Parathyroid adenoma (tissue), 2 donors: ENCODE measurements around the gene RPS6KA2.

ENCODE experiments used
- H2AFZ ChIP-seq: fragments of 300-600 bp; sonication (generic); one replicate; pipeline ENCODE4 v1.7.0; 2017; ENCODE audit warnings: antibody characterized with exemption, mild to moderate bottlenecking
- H3K27ac ChIP-seq: fragments of 300-600 bp; sonication (generic); one replicate; pipeline ENCODE4 v1.7.0; 2017
- H3K27me3 ChIP-seq: fragments of 300-600 bp; sonication (generic); one replicate; pipeline ENCODE4 v1.7.0; 2017; ENCODE audit warnings: low read length; ENCODE audit not compliant: control insufficient read depth, insufficient read depth
- H3K36me3 ChIP-seq: fragments of 300-600 bp; sonication (generic); one replicate; pipeline ENCODE4 v1.7.0; 2017; ENCODE audit warnings: low read length; ENCODE audit not compliant: control insufficient read depth, insufficient read depth
- H3K4me1 ChIP-seq: fragments of 300-600 bp; sonication (generic); one replicate; pipeline ENCODE4 v1.7.0; 2017; ENCODE audit warnings: control low read depth
- H3K4me2 ChIP-seq: fragments of 300-600 bp; sonication (generic); one replicate; pipeline ENCODE4 v1.7.0; 2017; ENCODE audit warnings: low read length
- H3K4me3 ChIP-seq: fragments of 300-600 bp; sonication (generic); one replicate; pipeline ENCODE4 v1.7.0; 2017; ENCODE audit warnings: low read depth, low read length
- H3K79me2 ChIP-seq: fragments of 300-600 bp; sonication (generic); one replicate; pipeline ENCODE4 v1.7.0; 2017; ENCODE audit warnings: control low read depth
- H3K9ac ChIP-seq: fragments of 300-600 bp; sonication (generic); one replicate; pipeline ENCODE4 v1.7.0; 2017; ENCODE audit warnings: mild to moderate bottlenecking
- H3K9me3 ChIP-seq: fragments of 300-600 bp; sonication (generic); one replicate; pipeline ENCODE4 v1.7.0; 2017; ENCODE audit warnings: low read length; ENCODE audit not compliant: control insufficient read depth
- TF ChIP-seq, protein P1 (sequence below): fragments of 300-600 bp; sonication (generic); IDR thresholded peaks from one replicate; pipeline ENCODE4 v1.7.0; 2017; ENCODE audit warnings: antibody characterized with exemption, mild to moderate bottlenecking
- donor health status: primary hyperparathyroidism.

RPS6KA2 gene

DNA sequence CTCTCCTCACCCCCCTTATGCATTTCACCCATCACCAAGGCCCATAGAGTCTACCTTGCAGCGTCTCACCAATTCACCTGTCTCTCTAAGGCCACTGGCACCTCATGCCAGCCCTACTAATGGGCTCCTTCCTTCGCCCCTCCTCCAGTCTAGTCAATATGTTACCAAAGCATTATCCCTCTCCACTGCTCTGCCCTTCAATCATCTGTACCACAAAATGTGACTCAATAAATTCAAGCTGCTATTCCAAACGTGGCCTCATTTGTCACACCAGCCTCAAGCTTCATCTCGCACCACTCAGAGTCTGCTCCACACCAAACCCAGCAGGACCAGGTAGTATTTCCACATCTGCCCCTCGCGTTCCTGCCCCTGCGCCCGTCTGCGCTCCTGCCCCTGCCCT is 21.8 kb upstream of the RPS6KA2 start:
- Histone ChIP-seq H3K36me3 (no peaks in the 10 kb centered on the region), H3K9me3 (no peaks in the 10 kb centered on the region), H3K4me2 (no peak overlapping the region), H2AFZ (no peak overlapping the region), H3K27me3 (no peaks in the 10 kb centered on the region), H3K27ac (no peak overlapping the region), H3K4me3 (no peak overlapping the region), H3K4me1 (no peaks in the 10 kb centered on the region), H3K9ac (no peak overlapping the region), H3K79me2 (no peaks in the 10 kb centered on the region)
- TF ChIP-seq, protein P1, sequence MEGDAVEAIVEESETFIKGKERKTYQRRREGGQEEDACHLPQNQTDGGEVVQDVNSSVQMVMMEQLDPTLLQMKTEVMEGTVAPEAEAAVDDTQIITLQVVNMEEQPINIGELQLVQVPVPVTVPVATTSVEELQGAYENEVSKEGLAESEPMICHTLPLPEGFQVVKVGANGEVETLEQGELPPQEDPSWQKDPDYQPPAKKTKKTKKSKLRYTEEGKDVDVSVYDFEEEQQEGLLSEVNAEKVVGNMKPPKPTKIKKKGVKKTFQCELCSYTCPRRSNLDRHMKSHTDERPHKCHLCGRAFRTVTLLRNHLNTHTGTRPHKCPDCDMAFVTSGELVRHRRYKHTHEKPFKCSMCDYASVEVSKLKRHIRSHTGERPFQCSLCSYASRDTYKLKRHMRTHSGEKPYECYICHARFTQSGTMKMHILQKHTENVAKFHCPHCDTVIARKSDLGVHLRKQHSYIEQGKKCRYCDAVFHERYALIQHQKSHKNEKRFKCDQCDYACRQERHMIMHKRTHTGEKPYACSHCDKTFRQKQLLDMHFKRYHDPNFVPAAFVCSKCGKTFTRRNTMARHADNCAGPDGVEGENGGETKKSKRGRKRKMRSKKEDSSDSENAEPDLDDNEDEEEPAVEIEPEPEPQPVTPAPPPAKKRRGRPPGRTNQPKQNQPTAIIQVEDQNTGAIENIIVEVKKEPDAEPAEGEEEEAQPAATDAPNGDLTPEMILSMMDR = no peak

GRCh38 chr6:166647896-166648295 is 20.8 kb upstream of the RPS6KA2 start:
- H3K9me3 ChIP-seq = no peaks in the 10 kb centered on the region
- no peaks in the 10 kb centered on the region for H3K27me3 ChIP-seq
- no peak overlapping the region for H3K4me2 ChIP-seq
- H3K27ac ChIP-seq = no peak overlapping the region
- TF ChIP-seq, protein P1 = no peak
- H3K36me3 ChIP-seq = no peaks in the 10 kb centered on the region
- no peak overlapping the region for H3K9ac ChIP-seq
- no peaks in the 10 kb centered on the region for H3K79me2 ChIP-seq
- H3K4me1 ChIP-seq = no peaks in the 10 kb centered on the region
- H3K4me3 ChIP-seq = no peak overlapping the region
- no peak overlapping the region for H2AFZ ChIP-seq

DNA sequence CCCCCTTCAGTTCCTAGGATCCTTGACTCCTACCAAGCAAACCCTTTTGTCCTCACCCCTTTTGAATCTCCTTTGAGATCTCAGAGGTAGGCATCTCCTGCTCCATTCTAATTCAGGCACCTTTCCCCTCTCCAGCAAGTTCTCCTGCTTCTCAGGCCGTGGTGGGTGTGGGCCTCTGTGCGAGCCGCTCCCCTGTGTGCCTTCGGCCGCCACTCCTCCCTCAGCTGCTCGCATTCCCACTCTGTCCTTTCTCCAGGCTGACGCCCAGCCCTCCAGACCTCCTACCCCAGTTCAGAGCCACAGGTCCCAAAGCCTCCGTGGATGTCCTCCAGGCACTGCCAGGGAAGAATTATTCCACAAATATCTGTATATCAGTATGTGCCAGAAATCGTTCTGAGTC is 19.7 kb upstream of the RPS6KA2 start:
- Histone ChIP-seq H3K4me3 (no peak overlapping the region), H3K4me1 (no peaks in the 10 kb centered on the region), H3K79me2 (no peaks in the 10 kb centered on the region), H3K27me3 (no peaks in the 10 kb centered on the region), H3K36me3 (no peaks in the 10 kb centered on the region), H3K9ac (no peak overlapping the region), H3K27ac (no peak overlapping the region), H3K4me2 (no peak overlapping the region), H3K9me3 (no peaks in the 10 kb centered on the region), H2AFZ (no peak overlapping the region)
- TF ChIP-seq, protein P1 = no peak

DNA sequence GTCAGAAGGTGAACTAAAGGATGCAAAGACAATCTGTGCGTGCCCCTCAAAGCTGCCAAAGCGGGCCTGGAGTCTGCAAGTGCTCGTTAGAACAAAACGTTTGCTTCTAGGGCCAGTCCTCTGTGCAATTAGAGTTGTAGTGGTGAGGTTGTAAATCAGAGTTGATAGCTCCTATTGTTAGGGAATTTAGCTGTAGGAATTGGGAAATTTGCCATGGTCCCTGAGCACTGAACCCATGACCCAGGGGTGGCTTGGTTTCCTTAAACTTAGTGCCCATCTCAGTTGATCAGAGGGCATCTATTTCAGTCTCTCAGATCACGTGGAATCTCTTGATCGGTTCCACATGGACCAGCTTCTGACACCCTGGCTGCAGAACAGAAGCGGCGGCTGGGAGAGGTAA is 18.8 kb upstream of the RPS6KA2 start:
- H3K4me1 ChIP-seq = no peaks in the 10 kb centered on the region
- no peak overlapping the region for H3K27ac ChIP-seq
- H3K4me3 ChIP-seq = no peak overlapping the region
- H3K9me3 ChIP-seq = no peaks in the 10 kb centered on the region
- H3K27me3 ChIP-seq = no peaks in the 10 kb centered on the region
- no peak overlapping the region for H3K4me2 ChIP-seq
- TF ChIP-seq, protein P1 = no peak
- H3K9ac ChIP-seq = no peak overlapping the region
- no peak overlapping the region for H2AFZ ChIP-seq
- H3K79me2 ChIP-seq = no peaks in the 10 kb centered on the region
- no peaks in the 10 kb centered on the region for H3K36me3 ChIP-seq

DNA sequence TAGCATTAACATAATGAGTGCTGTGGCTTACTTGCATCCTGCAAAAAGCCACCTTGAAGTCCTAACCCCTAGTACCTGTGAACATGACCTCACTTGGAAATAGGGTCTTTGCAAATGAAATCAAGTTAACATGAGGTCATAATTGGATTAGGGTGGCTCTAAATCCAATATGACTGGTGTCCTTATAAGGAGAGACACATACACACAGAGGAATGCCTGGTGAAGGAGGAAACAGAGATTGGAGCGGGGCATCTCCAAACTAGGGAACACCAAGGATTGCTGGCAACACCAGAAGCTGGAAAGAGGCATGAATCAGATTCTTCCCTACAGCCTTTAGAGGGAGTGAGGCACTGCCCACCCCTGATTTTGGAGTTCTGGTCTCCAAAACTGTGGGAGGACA is 17.6 kb upstream of the RPS6KA2 start:
- Histone ChIP-seq H3K27ac (no peak overlapping the region), H3K79me2 (no peaks in the 10 kb centered on the region), H3K36me3 (no peaks in the 10 kb centered on the region), H3K4me1 (peaks cover 10% of the 10 kb centered on the region), H3K4me2 (no peak overlapping the region), H3K9ac (no peak overlapping the region), H2AFZ (no peak overlapping the region), H3K27me3 (no peaks in the 10 kb centered on the region), H3K4me3 (no peak overlapping the region), H3K9me3 (no peaks in the 10 kb centered on the region)
- TF ChIP-seq, protein P1 = no peak
